ENCODE data around the gene ZBTB17.

GRCh38 chr1:16015491-16015890 lies 39.6 kb upstream of the ZBTB17 start:
- no peak for TF ChIP-seq EZH2 (IDR thresholded peaks at IDR 0.05; ENCODE audit: borderline replicate concordance, low read depth, low read length, poor library complexity, severe bottlenecking)
- no peak for TF ChIP-seq CTCF (conservative IDR thresholded peaks at IDR 0.05; ENCODE audit: low read depth, low read length)

All from A673 (cell line).